ENCODE measurements around the gene RIMKLA. TPM values are rescaled to one million over a fixed set of nuclear protein-coding genes. Genes with fewer than 3 reads are reported as not detected.
A peak's percentile ranks its signal among the peaks of the same experiment; 100 is the strongest.

RIMKLA gene
- total and polyA plus RNA-seq, 2 of the 13 experiments (the other 11 are each of a cell fraction or from before 2014, with no cell fraction given): 2.5 to 3.8 TPM

- no peak for TF ChIP-seq MAFG (CRISPR knock-in tag; IDR thresholded peaks at IDR 0.05)
- peak; percentile 29; the same call in 1 of the 2 replicates for TF ChIP-seq EEA1 (CRISPR knock-in tag; IDR thresholded peaks at IDR 0.05; ENCODE audit: borderline replicate concordance)
- TF ChIP-seq ZNF512B (CRISPR knock-in tag; IDR thresholded peaks at IDR 0.05; ENCODE audit: borderline replicate concordance): no peak
- TF ChIP-seq POLR2AphosphoS5 (IDR thresholded peaks at IDR 0.05; ENCODE audit: low read depth, low read length): peak; percentile 61
- no peak for TF ChIP-seq CHD4 (IDR thresholded peaks at IDR 0.05; ENCODE audit: borderline replicate concordance, low read length)
- TF ChIP-seq ZSCAN9 (CRISPR knock-in tag; IDR thresholded peaks at IDR 0.05; ENCODE audit: borderline replicate concordance): 0 out of 2 replicates have a peak, but pooled peaks have one; percentile 52
- TF ChIP-seq THAP8 (CRISPR knock-in tag; IDR thresholded peaks at IDR 0.05; ENCODE audit: borderline replicate concordance): no peak
- no peak for TF ChIP-seq RBAK (CRISPR knock-in tag; IDR thresholded peaks at IDR 0.05)
- 0 out of 2 replicates have a peak, but pooled peaks have one; percentile 5 for TF ChIP-seq ZNF557 (CRISPR knock-in tag; IDR thresholded peaks at IDR 0.05)
- peak; percentile 36; the same call in 1 of the 2 replicates for TF ChIP-seq ZNF441 (CRISPR knock-in tag; IDR thresholded peaks at IDR 0.05; ENCODE audit: borderline replicate concordance)
- no peak for TF ChIP-seq PBX2 (CRISPR knock-in tag; IDR thresholded peaks at IDR 0.05)
- peak; percentile 69; the same call in 1 of the 2 replicates for TF ChIP-seq ZNF350 (CRISPR knock-in tag; IDR thresholded peaks at IDR 0.05; ENCODE audit: borderline replicate concordance, low read depth)
- no peak for TF ChIP-seq ZNF235 (CRISPR knock-in tag; IDR thresholded peaks at IDR 0.05; ENCODE audit: borderline replicate concordance)
- no peak; the same call in 1 of the 2 replicates for TF ChIP-seq TSC22D2 (CRISPR knock-in tag; IDR thresholded peaks at IDR 0.05; ENCODE audit: borderline replicate concordance)
- no peak; the same call in 1 of the 2 replicates for TF ChIP-seq ZMYM4 (CRISPR knock-in tag; IDR thresholded peaks at IDR 0.05)
- no peak for TF ChIP-seq NCOA2 (CRISPR knock-in tag; IDR thresholded peaks at IDR 0.05)
- TF ChIP-seq GABPA (IDR thresholded peaks at IDR 0.05; ENCODE audit: low read depth, low read length): no peak; the same call in 1 of the 2 replicates
- 0 out of 2 replicates have a peak, but pooled peaks have one; percentile 22 for TF ChIP-seq GABPA (CRISPR knock-in tag; IDR thresholded peaks at IDR 0.05; ENCODE audit: low read depth)
- TF ChIP-seq ZBTB8A (CRISPR knock-in tag; IDR thresholded peaks at IDR 0.05; ENCODE audit: borderline replicate concordance, low read depth): 0 out of 2 replicates have a peak, but pooled peaks have one; percentile 29
- 0 out of 2 replicates have a peak, but pooled peaks have one; percentile 65 for TF ChIP-seq ZNF510 (CRISPR knock-in tag; IDR thresholded peaks at IDR 0.05; ENCODE audit: low read depth)
- peak; percentile 64 for TF ChIP-seq THAP9 (CRISPR knock-in tag; IDR thresholded peaks at IDR 0.05; ENCODE audit: borderline replicate concordance)
- TF ChIP-seq PPARG (CRISPR knock-in tag; conservative IDR thresholded peaks at IDR 0.05): no peak
These were observed 75.6 kb downstream of the RIMKLA start, which contains the start of the genes PPCS and ZMYND12 (continued) for GRCh38 chr1:42456010-42456753.

Measured in HepG2 (cell line).